Liver (tissue), 9 donors: ENCODE data around the gene ARID3A. TPM values are rescaled to one million over a fixed set of nuclear protein-coding genes. Genes with fewer than 3 reads are reported as not detected.

Source experiments
- DNase-seq: peaks from one replicate; pipeline ENCODE4 v3.0.0-alpha.2; 2017; ENCODE audit warnings: low spot score
- H3K27ac ChIP-seq, 2 donors: one replicate each; pipeline ENCODE4 v1.7.0; 2013; ENCODE audit warnings: inconsistent platforms in 2 of 2, low read length in 2 of 2, control low read depth in 1 of 2, low read depth in 1 of 2, mild to moderate bottlenecking in 1 of 2
- H3K27me3 ChIP-seq, 4 donors: one replicate each; pipeline versions ENCODE4 v1.6.1 to v1.7.0; 2013; ENCODE audit warnings: low read length in 3 of 4, inconsistent platforms in 1 of 4, mild to moderate bottlenecking in 1 of 4, moderate library complexity in 1 of 4; ENCODE audit not compliant: control insufficient read depth in 4 of 4, insufficient read depth in 4 of 4
- H3K36me3 ChIP-seq, 4 donors: one replicate each; pipeline versions ENCODE4 v1.6.1 to v1.7.0; 2013; ENCODE audit warnings: low read length in 3 of 4, mild to moderate bottlenecking in 3 of 4, low read depth in 1 of 4, moderate library complexity in 1 of 4; ENCODE audit not compliant: control insufficient read depth in 4 of 4, insufficient read depth in 3 of 4
- H3K4me1 ChIP-seq, 4 donors: one replicate each; pipeline versions ENCODE4 v1.6.1 to v1.7.0; 2013; ENCODE audit warnings: low read length in 3 of 4, mild to moderate bottlenecking in 3 of 4, moderate library complexity in 1 of 4; ENCODE audit not compliant: control insufficient read depth in 4 of 4, insufficient read depth in 4 of 4
- H3K4me3 ChIP-seq, 3 donors: one replicate each; pipeline versions ENCODE4 v1.6.1 to v1.7.0; 2013; ENCODE audit warnings: low read length in 3 of 3, control low read depth in 1 of 3, low read depth in 1 of 3, mild to moderate bottlenecking in 1 of 3
- H3K9ac ChIP-seq, 2 donors: one replicate each; pipeline ENCODE4 v1.7.0; 2013; ENCODE audit warnings: low read length in 2 of 2, mild to moderate bottlenecking in 2 of 2, moderate library complexity in 2 of 2, control low read depth in 1 of 2, low read depth in 1 of 2
- H3K9me3 ChIP-seq, 4 donors: one replicate each; pipeline versions ENCODE4 v1.6.1 to v1.7.0; 2013; ENCODE audit warnings: low read length in 3 of 4; ENCODE audit not compliant: control insufficient read depth in 4 of 4
- CTCF ChIP-seq: fragments of 150-350 bp; IDR thresholded peaks from 2 replicates; pipeline ENCODE4 v1.5.1; 2017; ENCODE audit warnings: improper control_type of control experiment, low read depth, low read length; ENCODE audit not compliant: missing input control
- EGR1 ChIP-seq, 2 donors: IDR thresholded peaks; 2 replicates each; pipeline ENCODE4 v1.6.1; 2016 to 2018; ENCODE audit warnings: antibody characterized with exemption in 2 of 2, low read depth in 2 of 2
- FOXA1 ChIP-seq: IDR thresholded peaks from 2 replicates; pipeline ENCODE4 v1.6.1; 2016; ENCODE audit warnings: antibody characterized with exemption
- FOXA2 ChIP-seq: IDR thresholded peaks from 2 replicates; pipeline ENCODE4 v1.6.1; 2016; ENCODE audit warnings: antibody characterized with exemption
- HNF4A ChIP-seq, 2 donors: conservative IDR thresholded peaks; 2 replicates each; pipeline ENCODE4 v1.6.1; 2016; ENCODE audit warnings: antibody characterized with exemption in 2 of 2, mild to moderate bottlenecking in 2 of 2
- HNF4G ChIP-seq: IDR thresholded peaks from 2 replicates; pipeline ENCODE4 v1.6.1; 2016; ENCODE audit warnings: antibody characterized with exemption
- JUND ChIP-seq, 2 donors: IDR thresholded peaks; 2 replicates each; pipeline ENCODE4 v1.6.1; 2016; ENCODE audit warnings: antibody characterized with exemption in 2 of 2
- NR2F2 ChIP-seq: IDR thresholded peaks from 2 replicates; pipeline ENCODE4 v1.6.1; 2016; ENCODE audit warnings: antibody characterized with exemption
- RAD21 ChIP-seq, 2 donors: IDR thresholded peaks; 2 replicates each; pipeline ENCODE4 v1.6.1; 2016; ENCODE audit warnings: antibody characterized with exemption in 2 of 2, mild to moderate bottlenecking in 2 of 2
- REST ChIP-seq: IDR thresholded peaks from 2 replicates; pipeline ENCODE4 v1.6.1; 2016; ENCODE audit warnings: antibody characterized with exemption, mild to moderate bottlenecking
- SP1 ChIP-seq: IDR thresholded peaks from 2 replicates; pipeline ENCODE4 v1.6.1; 2018; ENCODE audit warnings: antibody characterized with exemption, mild to moderate bottlenecking
- TAF1 ChIP-seq: conservative IDR thresholded peaks from 2 replicates; pipeline ENCODE4 v1.6.1; 2016; ENCODE audit warnings: antibody characterized with exemption, mild to moderate bottlenecking
- YY1 ChIP-seq: IDR thresholded peaks from 2 replicates; pipeline ENCODE4 v1.6.1; 2016; ENCODE audit warnings: antibody characterized with exemption, mild to moderate bottlenecking
- WGBS: extraction: QIAGEN DNeasy Blood & Tissue Kit; methylation state at CpG from one replicate; pipeline ENCODE4 v1.1.7; 2013; 5-methylcytosine and 5-hydroxymethylcytosine counted together
- polyA plus RNA-seq, 2 donors: library from polyadenylated mRNA; stranded (reverse) in 1 of 2; unstranded in 1 of 2; fragments of 200-250 nt in 1 of 2; fragments of >200 nt in 1 of 2; fragmentation: Nextera tagmentation in 1 of 2; extraction: Ambion mirVana in 1 of 2; gene quantifications; one replicate each; pipeline versions ENCODE4 v1.2.1 to v1.2.3, GENCODE V29; 2013 to 2015
- total RNA-seq, 2 donors: library from RNA; depleted of rRNA; stranded (reverse); fragments of >200 nt; gene quantifications; one replicate each; pipeline ENCODE4 v1.2.3, GENCODE V29; 2014
- TF ChIP-seq, protein P1 (sequence below): IDR thresholded peaks from 2 replicates; pipeline ENCODE4 v1.6.1; 2016; ENCODE audit warnings: antibody characterized with exemption
- TF ChIP-seq, protein P2 (sequence below): IDR thresholded peaks from 2 replicates; pipeline ENCODE4 v1.6.1; 2016; ENCODE audit warnings: antibody characterized with exemption
- donor health status: healthy.
- donor health status: healthy.
- donor health status: healthy.
- donor health status: healthy.
- donor health status: healthy.

The ARID3A gene
- total and polyA plus RNA-seq, 4 donors = 0.74 to 42.4 (median 3.1) TPM

GRCh38 chr19:1009981-1010538 is 84.2 kb downstream of the ARID3A start:
- WGBS = 94% methylated on average over 29 of the region's 29 CpGs
- Histone ChIP-seq H3K9ac (no peak overlapping the region), H3K4me1 (no peaks in the 10 kb centered on the region), H3K36me3 (peaks cover 2 to 40% (median 16%) of the 10 kb centered on the region in 4 donors), H3K27ac (no peak overlapping the region), H3K27me3 (no peaks in the 10 kb centered on the region), H3K4me3 (no peak overlapping the region), H3K9me3 (no peaks in the 10 kb centered on the region)
- TF ChIP-seq TAF1 (no peak), CTCF (no peak), HNF4A (conservative IDR thresholded peaks at IDR 0.05) (no peak), FOXA2 (no peak), RAD21 (IDR thresholded peaks at IDR 0.05) (no peak), EGR1 (IDR thresholded peaks at IDR 0.05; ENCODE audit: low read depth in 2 of 2) (no peak), SP1 (no peak), JUND (IDR thresholded peaks at IDR 0.05) (no peak), FOXA1 (no peak), REST (no peak), NR2F2 (no peak), HNF4G (no peak), YY1 (no peak)
- TF ChIP-seq, protein P1, sequence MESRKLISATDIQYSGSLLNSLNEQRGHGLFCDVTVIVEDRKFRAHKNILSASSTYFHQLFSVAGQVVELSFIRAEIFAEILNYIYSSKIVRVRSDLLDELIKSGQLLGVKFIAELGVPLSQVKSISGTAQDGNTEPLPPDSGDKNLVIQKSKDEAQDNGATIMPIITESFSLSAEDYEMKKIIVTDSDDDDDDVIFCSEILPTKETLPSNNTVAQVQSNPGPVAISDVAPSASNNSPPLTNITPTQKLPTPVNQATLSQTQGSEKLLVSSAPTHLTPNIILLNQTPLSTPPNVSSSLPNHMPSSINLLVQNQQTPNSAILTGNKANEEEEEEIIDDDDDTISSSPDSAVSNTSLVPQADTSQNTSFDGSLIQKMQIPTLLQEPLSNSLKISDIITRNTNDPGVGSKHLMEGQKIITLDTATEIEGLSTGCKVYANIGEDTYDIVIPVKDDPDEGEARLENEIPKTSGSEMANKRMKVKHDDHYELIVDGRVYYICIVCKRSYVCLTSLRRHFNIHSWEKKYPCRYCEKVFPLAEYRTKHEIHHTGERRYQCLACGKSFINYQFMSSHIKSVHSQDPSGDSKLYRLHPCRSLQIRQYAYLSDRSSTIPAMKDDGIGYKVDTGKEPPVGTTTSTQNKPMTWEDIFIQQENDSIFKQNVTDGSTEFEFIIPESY = no peak
- TF ChIP-seq, protein P2, sequence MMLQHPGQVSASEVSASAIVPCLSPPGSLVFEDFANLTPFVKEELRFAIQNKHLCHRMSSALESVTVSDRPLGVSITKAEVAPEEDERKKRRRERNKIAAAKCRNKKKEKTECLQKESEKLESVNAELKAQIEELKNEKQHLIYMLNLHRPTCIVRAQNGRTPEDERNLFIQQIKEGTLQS = no peak
- DNase-seq = no peak
